Measurements from ENCODE around the gene SRSF3.
"Not testable (repeated sequence)": the region's sequence is repeated elsewhere in the genome, so short reads cannot be mapped to it uniquely, and the experiment has no call there.

SRSF3 gene

GRCh38 chr6:36650848-36651478 lies 56.8 kb downstream of the SRSF3 start:
- peak; percentile 54 for DNase-seq

- no peak for DNase-seq
Observed at GRCh38 chr6:36651659-36652379, 57.7 kb downstream of the SRSF3 start.

- DNase-seq = not testable (repeated sequence)
Observed at GRCh38 chr6:36654469-36654868, 60.3 kb downstream of the SRSF3 start.

Data from hematopoietic multipotent progenitor cell treated with erythropoietin and hydrocortisone succinate and interleukin-3 and kit ligand, for 4 days (in vitro differentiated cells).